Measurements from ENCODE around the gene FMO4.

- no peak for TF ChIP-seq CTCF (IDR thresholded peaks at IDR 0.05; ENCODE audit: low read length)
- no peak for TF ChIP-seq EZH2 (optimal IDR thresholded peaks at IDR 0.05; ENCODE audit: low read depth, low read length)
- no peak for TF ChIP-seq EZH2phosphoT487 (IDR thresholded peaks at IDR 0.05; ENCODE audit: low read length)
These were observed 33.4 kb upstream of the FMO4 start for GRCh38 chr1:171280599-171280998.
